ENCODE results near the gene EFS. TPM values are rescaled to one million over a fixed set of nuclear protein-coding genes. Genes with fewer than 3 reads are reported as not detected.
A peak's percentile ranks its signal among the peaks of the same experiment; 100 is the strongest.

EFS gene
- total and polyA plus RNA-seq, 2 of the 8 experiments (the other 6 are each of a cell fraction or from before 2014, with no cell fraction given) = 27.8 to 28.6 TPM

GRCh38 chr14:23351681-23352505 is 13.1 kb downstream of the EFS start:
- 9% methylated on average over 35 of the region's 61 CpGs; no CpG with 5 or more reads in 1 of the 2 experiments for WGBS, 2 experiments (ENCODE audit: extremely low coverage in 1 of 2, insufficient coverage in 1 of 2, insufficient read length in 1 of 2, insufficient replicate concordance in 2 of 2, low coverage in 1 of 2, low lambda C conversion rate in 2 of 2, missing lambda C conversion rate in 1 of 2)
- peak overlapping the region; percentile 59 to 92 for H3K4me2 ChIP-seq (ENCODE audit: insufficient read depth in 1 of 2, low read depth in 2 of 2, low read length in 2 of 2)
- peak; percentile 45; the same call in 1 of the 2 replicates for TF ChIP-seq TBP (IDR thresholded peaks at IDR 0.05; ENCODE audit: low read depth, low read length)
- peak; percentile 42 for TF ChIP-seq EZH2 (IDR thresholded peaks at IDR 0.05; ENCODE audit: low read depth, low read length, severe bottlenecking)
- peak in 1 of 2 experiments; percentile 33; a peak in 2 of 4 replicates for TF ChIP-seq RAD21 (IDR thresholded peaks at IDR 0.05 in 1 of 2, conservative IDR thresholded peaks at IDR 0.05 in 1 of 2; ENCODE audit: low read depth in 2 of 2, low read length in 2 of 2)
- TF ChIP-seq SIX5 (IDR thresholded peaks at IDR 0.05; ENCODE audit: low read depth, low read length) = no peak
- TF ChIP-seq BCL11A (IDR thresholded peaks at IDR 0.05; ENCODE audit: low read depth in 2 of 2, low read length in 2 of 2) = no peak
- TF ChIP-seq MAFK (IDR thresholded peaks at IDR 0.05; ENCODE audit: low read depth, low read length) = no peak
- TF ChIP-seq SP4 (IDR thresholded peaks at IDR 0.05; ENCODE audit: low read length) = no peak
- no peak for TF ChIP-seq CHD1 (IDR thresholded peaks at IDR 0.05; ENCODE audit: low read depth, low read length)
- no peak for TF ChIP-seq NANOG (IDR thresholded peaks at IDR 0.05; ENCODE audit: insufficient read depth, low read depth, low read length, poor library complexity, severe bottlenecking)

More at GRCh38 chr14:23351681-23352505, 13.1 kb downstream of the EFS start:
- no peaks in the 10 kb centered on the region for H3K9me3 ChIP-seq (ENCODE audit: insufficient read depth in 2 of 2, low read depth in 1 of 2, low read length in 1 of 2)
- peaks cover 0 to 4% (median 2%) of the 10 kb centered on the region in 4 experiments; a peak in 1 of 8 replicates for H3K36me3 ChIP-seq (ENCODE audit: control insufficient read depth in 2 of 4, insufficient read depth in 4 of 4, low read length in 3 of 4)
- H4K5ac ChIP-seq (ENCODE audit: insufficient read length, low read depth, low read length) = no peak overlapping the region
- H3K79me1 ChIP-seq (ENCODE audit: low read depth, low read length) = no peaks in the 10 kb centered on the region
- H3K27ac ChIP-seq (ENCODE audit: low read depth, low read length) = 0 out of 2 replicates have a peak overlapping the region, but pooled peaks have one; percentile 8
- no peak overlapping the region for H3K4ac ChIP-seq (replicated peaks; ENCODE audit: insufficient read length, low read depth, low read length)
- peak overlapping the region; percentile 71; the same call in 1 of the 2 replicates for H2BK5ac ChIP-seq (ENCODE audit: low read depth, low read length)
- H2BK12ac ChIP-seq (ENCODE audit: low read depth, low read length) = peak overlapping the region; percentile 50; the same call in 1 of the 2 replicates
- peaks cover 0 to 3% (median 2%) of the 10 kb centered on the region in 4 experiments; a peak in 4 of 7 replicates for H3K4me1 ChIP-seq (replicated peaks in 1 of 4; ENCODE audit: control insufficient read depth in 3 of 4, insufficient read depth in 4 of 4, low read length in 3 of 4)
- no peak overlapping the region for H2AFZ ChIP-seq (ENCODE audit: low read length)
- peak overlapping the region in 2 of 4 experiments; percentile 29 to 38; a peak in 4 of 7 replicates for H3K9ac ChIP-seq (replicated peaks in 1 of 4; ENCODE audit: extremely low read depth in 1 of 4, low read depth in 3 of 4, low read length in 3 of 4)
- peak overlapping the region; percentile 37 to 84 (median 73) for H3K4me3 ChIP-seq (ENCODE audit: extremely low read depth in 1 of 4, insufficient read depth in 2 of 4, low read depth in 3 of 4, low read length in 4 of 4)
- H2BK120ac ChIP-seq (replicated peaks; ENCODE audit: low read depth, low read length) = no peak overlapping the region
- peak overlapping the region; percentile 38 for H3K18ac ChIP-seq (ENCODE audit: extremely low read depth, low read length)
- no peak overlapping the region for H2AK5ac ChIP-seq (ENCODE audit: low read depth, low read length)
- no peak overlapping the region for H3K23ac ChIP-seq (ENCODE audit: insufficient read length)
- ChIA-PET POLR2A (ENCODE audit: partially characterized antibody) (interaction anchor here (0.9 to 6.4 kb wide), 9 partner anchors 12 to 133 kb away, joined by 3 to 73 read pairs (median 5); partner anchors contain the start of genes BCL2L2, EFS and PABPN1), CTCF (ENCODE audit: partially characterized antibody) (interaction anchor here (0.6 to 20.9 kb wide), 12 partner anchors 9 to 88 kb away, joined by 3 to 333 read pairs (median 4); partner anchors contain the start of genes CMTM5, IL25, MYH7 and PABPN1)
- H3K27me3 ChIP-seq (replicated peaks in 1 of 4; ENCODE audit: control insufficient read depth in 3 of 4, extremely low read depth in 1 of 4, insufficient read depth in 3 of 4, low read length in 3 of 4) = peaks cover 0 to 14% (median 10%) of the 10 kb centered on the region in 4 experiments; a peak in 6 of 7 replicates
- H3K14ac ChIP-seq (ENCODE audit: insufficient read length) = no peak overlapping the region
- DNase-seq (ENCODE audit: low read depth in 1 of 2, low spot score in 2 of 2) = peak in 1 of 2 experiments; percentile 75
- no peak overlapping the region for H4K91ac ChIP-seq (replicated peaks; ENCODE audit: insufficient read length, low read length)
- H2BK15ac ChIP-seq (ENCODE audit: low read length) = no peak overlapping the region
- H4K20me1 ChIP-seq (replicated peaks in 1 of 2; ENCODE audit: control insufficient read depth in 1 of 2, insufficient read depth in 2 of 2, low read length in 2 of 2) = peaks cover 0 to 3% of the 10 kb centered on the region in 2 experiments
- peak overlapping the region; percentile 34 for H3K56ac ChIP-seq (replicated peaks; ENCODE audit: insufficient read length, low read depth, low read length)
- no peaks in the 10 kb centered on the region for H3K79me2 ChIP-seq (ENCODE audit: control insufficient read depth in 1 of 2, insufficient read depth in 2 of 2, low read length in 2 of 2)
- H2BK20ac ChIP-seq (ENCODE audit: low read length) = no peak overlapping the region
- H3K23me2 ChIP-seq (ENCODE audit: low read depth, low read length) = peaks cover 10% of the 10 kb centered on the region
- peak overlapping the region; percentile 19; the same call in 1 of the 2 replicates for H4K8ac ChIP-seq (ENCODE audit: extremely low read depth, insufficient read depth, low read length)
- FAIRE-seq = no peak
